Limb (tissue), 2 donors: ENCODE data around the gene MX2.
"Not testable (repeated sequence)": the region's sequence is repeated elsewhere in the genome, so short reads cannot be mapped to it uniquely, and the experiment has no call there.

ENCODE experiments used
- DNase-seq, 2 donors: peaks; one replicate each; pipeline ENCODE4 v3.0.0-alpha.2; 2016; ENCODE audit errors: extremely low spot score in 2 of 2

MX2 gene

GRCh38 chr21:41361786-41362604 lies at the start of gene MX2:
Gene MX2, plus strand, starts transcription at chr21:41362027. Its CDS starts 14,880 bp downstream, at chr21:41376907.
- peak in 1 of 2 donors; percentile 59 for DNase-seq

- not testable (repeated sequence) for DNase-seq
Observed at GRCh38 chr21:41313285-41314164, 48.3 kb upstream of the MX2 start.

GRCh38 chr21:41315726-41316125 lies 46.1 kb upstream of the MX2 start:
- DNase-seq = no peak

- no peak for DNase-seq
Observed at GRCh38 chr21:41316200-41317062, 45.4 kb upstream of the MX2 start, which contains the start of gene FAM3B. Gene FAM3B, plus strand, starts transcription at chr21:41316801. Its CDS starts 79 bp downstream, at chr21:41316880.

GRCh38 chr21:41317063-41317392 lies 44.8 kb upstream of the MX2 start:
- no peak for DNase-seq

GRCh38 chr21:41317458-41317857 lies 44.4 kb upstream of the MX2 start:
- DNase-seq = no peak

GRCh38 chr21:41318218-41318617 lies 43.6 kb upstream of the MX2 start:
- DNase-seq = no peak

- no peak for DNase-seq
Observed at GRCh38 chr21:41319273-41319672, 42.6 kb upstream of the MX2 start.

GRCh38 chr21:41321211-41321907 lies 40.5 kb upstream of the MX2 start:
- no peak for DNase-seq

GRCh38 chr21:41321908-41322495 lies 39.8 kb upstream of the MX2 start:
- DNase-seq = no peak

GRCh38 chr21:41322496-41323382 lies 39.1 kb upstream of the MX2 start:
- no peak for DNase-seq

- peak in 1 of 2 donors; percentile 43 for DNase-seq
Observed at GRCh38 chr21:41325138-41325912, 36.5 kb upstream of the MX2 start.

GRCh38 chr21:41326414-41327080 lies 35.3 kb upstream of the MX2 start:
- no peak for DNase-seq

GRCh38 chr21:41327753-41328152 lies 34.1 kb upstream of the MX2 start:
- DNase-seq = no peak

- no peak for DNase-seq
Observed at GRCh38 chr21:41328660-41329607, 32.9 kb upstream of the MX2 start.

GRCh38 chr21:41333752-41334151 lies 28.1 kb upstream of the MX2 start:
- DNase-seq = no peak

GRCh38 chr21:41337515-41337914 lies 24.3 kb upstream of the MX2 start:
- DNase-seq = no peak
